ENCODE data around the gene IRF2BP2.

IRF2BP2 gene

GRCh38 chr1:234612352-234613127, 2.6 kb upstream of the IRF2BP2 start:
- DNase-seq, result peak; percentile 96

- peak; percentile 48 for DNase-seq
These were observed 1.9 kb upstream of the IRF2BP2 start for GRCh38 chr1:234611847-234612351.

- DNase-seq, result peak; percentile 92
These were observed 1.4 kb upstream of the IRF2BP2 start for GRCh38 chr1:234611225-234611846.

- DNase-seq, result peak; percentile 90
These were observed 767 bp upstream of the IRF2BP2 start for GRCh38 chr1:234610666-234611224.

GRCh38 chr1:234609691-234610042, 311 bp downstream of the IRF2BP2 start:
- DNase-seq, result no peak

- DNase-seq, result peak; percentile 23
These were observed 877 bp downstream of the IRF2BP2 start for GRCh38 chr1:234608911-234609690.

- peak; percentile 81 for DNase-seq
These were observed 1.7 kb downstream of the IRF2BP2 start for GRCh38 chr1:234608025-234608910.

GRCh38 chr1:234607109-234608024, 2.6 kb downstream of the IRF2BP2 start:
- peak; percentile 50 for DNase-seq

- peak; percentile 71 for DNase-seq
These were observed 3.2 kb downstream of the IRF2BP2 start for GRCh38 chr1:234606784-234607108.

- peak; percentile 90 for DNase-seq
These were observed 3.8 kb downstream of the IRF2BP2 start for GRCh38 chr1:234605983-234606783.

GRCh38 chr1:234605399-234605982, 4.5 kb downstream of the IRF2BP2 start:
- DNase-seq, result peak; percentile 41

- DNase-seq, result peak; percentile 50
These were observed 5.2 kb downstream of the IRF2BP2 start for GRCh38 chr1:234604495-234605398.

GRCh38 chr1:234603221-234604204, 6.5 kb downstream of the IRF2BP2 start:
- peak; percentile 64 for DNase-seq

GRCh38 chr1:234602334-234603220, 7.4 kb downstream of the IRF2BP2 start:
- DNase-seq, result peak; percentile 92

GRCh38 chr1:234601301-234602017, 8.5 kb downstream of the IRF2BP2 start:
- DNase-seq, result peak; percentile 49
